Mesenteric fat pad (tissue), 1 donor: ENCODE measurements around the gene SMARCA4. TPM values are rescaled to one million over a fixed set of nuclear protein-coding genes. Genes with fewer than 3 reads are reported as not detected.
A peak's percentile ranks its signal among the peaks of the same experiment; 100 is the strongest.

Experiments used
- DNase-seq: peaks from one replicate; pipeline ENCODE4 v3.0.0-alpha.2; 2020; ENCODE audit warnings: low spot score
- total RNA-seq: library from RNA; stranded (reverse); fragmentation: NEBNext Ultra II Directional; extraction: Animal tissue kit (Norgen Biotek cat#: 25700); gene quantifications from one replicate; pipeline ENCODE4 v1.2.1, GENCODE V29; 2021
- donor health status: DM: yes; HTN: yes; CAD: no.

The SMARCA4 gene
- total RNA-seq, 1 donor from 2014 or later = 70.7 TPM

DNA sequence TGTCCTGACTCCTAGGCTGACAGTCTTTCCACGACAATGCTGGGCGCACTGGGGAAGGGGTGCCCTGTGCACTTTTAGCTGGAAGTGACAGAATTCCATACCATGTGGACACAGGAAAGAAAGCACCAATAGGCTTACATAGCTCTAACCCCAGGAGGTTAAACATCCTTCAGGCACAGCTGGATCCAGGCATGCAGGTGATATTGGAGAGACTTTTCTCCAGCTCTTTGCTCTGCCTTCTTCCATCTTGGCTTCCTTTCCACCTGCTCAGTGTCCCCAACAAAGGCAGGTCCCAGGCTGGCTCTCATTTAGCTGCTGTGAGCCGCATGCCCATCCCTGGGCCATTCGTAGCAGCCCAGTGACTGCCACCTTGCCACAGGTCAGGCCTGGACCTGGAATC, 67.3 kb downstream of the SMARCA4 start:
- DNase-seq = no peak

DNA sequence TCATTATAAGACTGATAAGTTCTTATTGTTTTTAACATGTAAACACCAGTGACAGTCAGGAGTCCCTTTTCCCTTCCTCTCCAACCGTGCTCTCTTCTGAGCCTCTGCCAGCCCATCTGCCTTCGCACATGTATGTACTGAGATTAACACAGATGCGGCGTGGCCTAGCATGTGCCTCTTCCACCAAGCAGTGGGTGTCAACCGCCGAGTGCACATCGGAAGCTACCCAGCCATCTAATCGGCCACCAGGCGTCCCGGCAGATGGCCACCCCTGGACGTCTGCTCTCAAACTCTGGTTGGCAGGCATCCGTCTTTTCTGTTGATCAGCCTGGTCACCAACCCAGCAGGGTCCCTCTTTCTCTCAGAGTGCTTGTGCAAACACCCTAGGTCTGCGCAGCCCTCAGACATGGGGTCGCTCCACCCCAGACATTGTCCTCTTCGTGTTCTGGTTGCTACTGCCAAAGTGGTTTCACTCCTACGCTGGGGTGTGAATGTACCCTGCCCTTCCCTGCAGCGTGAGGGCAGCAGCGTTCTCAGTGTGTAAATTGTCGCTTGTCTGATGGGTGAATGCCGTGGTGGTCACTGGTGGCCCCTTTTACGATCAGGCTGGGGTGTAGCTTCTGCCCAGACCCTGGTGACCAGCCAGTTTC, 70.7 kb downstream of the SMARCA4 start:
- DNase-seq = no peak

DNA sequence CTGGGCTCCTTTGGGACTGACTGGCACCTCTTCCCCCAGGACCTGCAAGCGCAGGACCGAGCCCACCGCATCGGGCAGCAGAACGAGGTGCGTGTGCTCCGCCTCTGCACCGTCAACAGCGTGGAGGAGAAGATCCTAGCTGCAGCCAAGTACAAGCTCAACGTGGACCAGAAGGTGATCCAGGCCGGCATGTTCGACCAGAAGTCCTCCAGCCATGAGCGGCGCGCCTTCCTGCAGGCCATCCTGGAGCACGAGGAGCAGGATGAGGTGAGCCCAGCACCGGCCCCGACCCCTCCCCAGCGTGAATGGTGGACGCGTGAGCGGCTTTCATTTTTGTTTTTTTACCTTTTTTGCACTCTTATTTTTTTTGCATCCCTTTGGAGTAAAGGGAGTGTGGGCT, 72.4 kb downstream of the SMARCA4 start:
- DNase-seq = no peak

- no peak for DNase-seq
These were observed 72.9 kb downstream of the SMARCA4 start for GRCh38 chr19:11033763-11034162.

GRCh38 chr19:11034449-11035213, 73.8 kb downstream of the SMARCA4 start:
- no peak for DNase-seq

- DNase-seq = peak; percentile 94
These were observed 74.9 kb downstream of the SMARCA4 start for GRCh38 chr19:11035441-11036377.

GRCh38 chr19:11038511-11038910, 77.7 kb downstream of the SMARCA4 start:
- no peak for DNase-seq

DNA sequence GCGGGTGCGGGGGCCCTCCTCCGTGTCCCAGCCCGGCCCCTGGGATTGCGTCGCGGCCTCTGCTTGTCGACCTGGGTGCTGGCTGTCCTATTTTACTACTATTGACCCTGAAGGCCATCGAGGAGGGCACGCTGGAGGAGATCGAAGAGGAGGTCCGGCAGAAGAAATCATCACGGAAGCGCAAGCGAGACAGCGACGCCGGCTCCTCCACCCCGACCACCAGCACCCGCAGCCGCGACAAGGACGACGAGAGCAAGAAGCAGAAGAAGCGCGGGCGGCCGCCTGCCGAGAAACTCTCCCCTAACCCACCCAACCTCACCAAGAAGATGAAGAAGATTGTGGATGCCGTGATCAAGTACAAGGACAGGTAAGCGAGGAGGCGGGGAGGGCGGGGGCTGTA, 80.4 kb downstream of the SMARCA4 start:
- DNase-seq = no peak

DNA sequence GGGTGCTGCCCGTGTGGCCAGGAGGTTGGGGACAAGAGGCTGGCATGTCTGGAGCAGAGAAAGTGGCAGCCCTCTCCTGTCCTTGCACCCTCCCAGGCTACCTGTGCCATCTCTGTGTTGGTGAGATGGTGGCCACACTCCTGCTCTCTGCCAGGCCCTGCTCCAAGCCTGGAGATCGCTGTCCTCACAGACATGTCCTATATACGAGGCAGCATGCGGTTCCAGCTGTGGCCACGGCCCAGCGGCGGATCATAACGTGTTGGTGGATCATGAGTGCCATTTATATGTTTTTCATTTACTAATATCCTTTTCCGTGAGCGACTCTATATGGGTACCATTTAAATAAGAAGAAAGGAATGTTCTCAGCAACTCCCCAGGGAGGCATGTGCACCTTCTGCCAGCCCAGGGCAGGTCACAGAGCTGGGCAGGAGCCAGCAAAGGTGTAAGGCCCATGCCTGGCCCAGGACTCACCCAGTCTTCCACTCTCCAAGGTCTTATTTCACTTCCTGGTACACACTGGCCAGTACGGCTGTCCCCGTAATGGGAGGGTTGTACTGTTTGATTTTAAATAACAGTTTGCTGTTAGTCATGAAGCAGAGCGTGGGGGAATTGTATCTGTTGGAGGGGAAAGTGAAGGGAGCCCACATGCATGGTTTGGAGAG, 81.3 kb downstream of the SMARCA4 start:
- DNase-seq = no peak

DNA sequence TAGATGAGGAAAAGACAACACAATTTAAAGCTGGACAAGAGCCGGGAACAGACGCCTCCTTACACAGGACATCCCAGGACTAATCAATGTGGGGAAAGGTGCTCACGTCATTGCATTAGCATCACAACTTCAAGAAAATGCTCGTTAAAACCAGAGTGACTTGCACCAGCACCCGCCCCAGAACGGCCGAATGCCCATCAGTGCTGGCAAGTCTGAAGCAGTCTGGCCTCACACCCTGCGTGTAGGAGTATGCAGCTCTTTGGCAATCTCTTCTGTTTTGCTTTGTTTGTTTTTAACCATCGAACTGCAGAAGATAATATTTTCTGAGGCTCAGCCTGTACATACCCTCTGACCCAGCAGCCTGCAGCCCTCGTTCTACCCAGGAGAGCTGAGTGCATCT, 83.6 kb downstream of the SMARCA4 start:
- DNase-seq = no peak

GRCh38 chr19:11045536-11045935, 84.7 kb downstream of the SMARCA4 start:
- DNase-seq = no peak

DNA sequence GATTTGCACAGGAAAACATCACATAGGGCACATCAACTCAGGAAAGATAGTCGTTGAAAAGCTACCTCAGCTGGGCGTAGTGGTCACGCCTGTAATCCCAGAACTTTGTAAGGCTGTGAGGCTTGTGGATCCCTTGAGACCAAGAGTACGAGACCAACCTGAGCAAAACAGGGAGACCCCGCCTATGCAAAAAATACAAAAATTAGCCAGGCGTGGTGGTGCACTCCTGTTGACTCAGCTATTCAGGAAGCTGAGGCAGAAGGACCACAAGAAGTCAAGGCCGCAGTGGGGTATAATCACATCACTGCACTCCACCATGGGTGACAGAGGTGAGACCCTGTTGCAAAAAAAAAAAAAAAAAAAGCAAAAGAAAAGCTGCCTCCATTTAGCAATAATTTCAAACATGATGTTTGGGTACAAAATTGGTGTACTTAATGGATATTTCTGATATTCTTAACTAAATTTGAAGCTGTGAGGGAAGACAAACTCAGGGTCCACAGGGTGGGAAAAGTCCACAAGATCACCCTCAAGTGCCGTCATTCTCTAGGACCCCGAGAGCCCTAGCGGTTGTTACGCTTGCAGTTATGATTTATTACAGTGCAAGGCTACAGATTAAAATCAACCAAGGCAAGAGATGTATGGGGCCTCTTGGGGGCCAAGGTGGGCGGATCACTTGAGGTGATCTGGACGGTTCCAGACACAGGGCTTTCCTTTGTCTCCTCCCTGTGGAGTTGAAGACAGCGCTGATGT, 86.0 kb downstream of the SMARCA4 start:
- no peak for DNase-seq

GRCh38 chr19:11047866-11048265, 87.0 kb downstream of the SMARCA4 start:
- DNase-seq = no peak

- DNase-seq = no peak
These were observed 89.7 kb downstream of the SMARCA4 start for GRCh38 chr19:11050323-11051114.

- DNase-seq = no peak
These were observed 93.0 kb downstream of the SMARCA4 start for GRCh38 chr19:11053817-11054195.

DNA sequence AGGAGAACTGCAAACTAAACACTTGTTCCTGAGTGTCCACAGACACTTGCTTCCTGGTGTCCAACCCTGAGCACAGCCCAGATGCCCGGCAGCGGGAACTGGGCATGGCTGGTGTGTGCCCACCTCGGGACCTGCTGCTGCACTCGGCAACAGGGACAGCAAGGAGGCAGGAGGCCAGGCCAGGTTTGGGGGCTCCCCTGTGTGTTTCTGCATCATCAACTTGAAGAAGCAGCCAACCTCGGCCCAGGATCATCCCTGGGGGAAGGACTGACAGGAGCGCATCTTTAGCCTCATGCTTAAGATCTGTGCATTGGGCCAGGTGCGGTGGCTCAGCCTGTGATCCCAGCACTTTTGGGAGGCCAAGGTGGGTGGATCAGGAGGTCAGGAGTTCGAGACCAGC, 93.4 kb downstream of the SMARCA4 start:
- DNase-seq = no peak

GRCh38 chr19:11054628-11055027, 93.8 kb downstream of the SMARCA4 start:
- no peak for DNase-seq

DNA sequence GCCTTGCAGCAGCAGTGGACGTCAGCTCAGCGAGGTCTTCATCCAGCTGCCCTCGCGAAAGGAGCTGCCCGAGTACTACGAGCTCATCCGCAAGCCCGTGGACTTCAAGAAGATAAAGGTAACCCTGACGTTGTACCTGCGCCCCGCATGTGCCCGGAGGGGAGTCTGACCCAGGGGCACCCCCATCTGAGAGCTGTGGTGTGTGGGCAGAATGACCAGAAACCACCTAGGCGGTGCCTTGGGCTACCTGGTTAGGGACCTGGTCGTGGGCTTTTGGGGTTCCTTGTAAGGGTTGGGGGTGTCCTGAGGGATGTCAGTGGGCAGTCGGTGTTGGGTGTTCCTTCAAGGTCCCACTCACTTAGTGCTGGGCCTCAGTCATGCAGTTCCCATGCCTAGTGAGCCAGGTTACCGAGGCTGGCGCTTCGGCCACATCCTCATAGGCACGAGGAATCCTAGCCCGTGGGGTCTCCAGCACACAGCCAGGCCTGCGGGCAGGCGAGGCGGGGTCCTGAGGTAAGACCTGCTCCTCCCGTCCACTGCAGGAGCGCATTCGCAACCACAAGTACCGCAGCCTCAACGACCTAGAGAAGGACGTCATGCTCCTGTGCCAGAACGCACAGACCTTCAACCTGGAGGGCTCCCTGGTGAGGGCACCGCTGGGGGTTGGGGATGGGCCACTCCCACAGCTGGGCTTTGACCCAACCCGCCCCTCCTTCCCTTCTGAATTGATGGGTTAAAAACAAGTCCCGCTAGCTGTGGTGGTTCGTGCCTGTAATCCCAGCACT, 97.6 kb downstream of the SMARCA4 start:
- no peak for DNase-seq
